NT2/D1 (cell line): ENCODE measurements around the gene RRN3.
"Not testable (repeated sequence)": the region's sequence is repeated elsewhere in the genome, so short reads cannot be mapped to it uniquely, and the experiment has no call there.

ENCODE experiments used
- SUZ12 ChIP-seq: IDR thresholded peaks from 2 replicates; pipeline ENCODE4 v1.6.1; 2011; ENCODE audit not compliant: insufficient read length, insufficient read depth; ENCODE audit errors: extremely low read depth
- YY1 ChIP-seq: IDR thresholded peaks from 2 replicates; pipeline ENCODE4 v1.6.1; 2011; ENCODE audit not compliant: insufficient read length, insufficient read depth
- ZNF274 ChIP-seq: IDR thresholded peaks from 2 replicates; pipeline ENCODE4 v1.6.1; 2011; ENCODE audit warnings: mild to moderate bottlenecking, low read depth, low read length

- TF ChIP-seq YY1, ZNF274, SUZ12: not testable (repeated sequence)
Observed at GRCh38 chr16:15127641-15128425, 33.8 kb upstream of the RRN3 start.
